Peyer's patch (tissue), 4 donors: ENCODE results near the gene SLC22A23.

Source experiments
- POLR2A ChIP-seq, 2 donors: fragments of 450-650 bp; IDR thresholded peaks; one replicate each; pipeline ENCODE4 v1.5.1; 2017; ENCODE audit warnings: antibody characterized with exemption in 2 of 2, mild to moderate bottlenecking in 2 of 2, moderate library complexity in 2 of 2
- TF ChIP-seq, protein P1 (sequence below), 6 experiments: fragments of 450-650 bp in 4 of 6; fragments of 200-600 bp in 2 of 6; sonication (generic) in 1 of 6; IDR thresholded peaks; one replicate each; pipeline ENCODE4 v1.5.1; 2017 to 2019; ENCODE audit warnings: antibody characterized with exemption in 6 of 6, mild to moderate bottlenecking in 3 of 6, moderate library complexity in 1 of 6

DNA sequence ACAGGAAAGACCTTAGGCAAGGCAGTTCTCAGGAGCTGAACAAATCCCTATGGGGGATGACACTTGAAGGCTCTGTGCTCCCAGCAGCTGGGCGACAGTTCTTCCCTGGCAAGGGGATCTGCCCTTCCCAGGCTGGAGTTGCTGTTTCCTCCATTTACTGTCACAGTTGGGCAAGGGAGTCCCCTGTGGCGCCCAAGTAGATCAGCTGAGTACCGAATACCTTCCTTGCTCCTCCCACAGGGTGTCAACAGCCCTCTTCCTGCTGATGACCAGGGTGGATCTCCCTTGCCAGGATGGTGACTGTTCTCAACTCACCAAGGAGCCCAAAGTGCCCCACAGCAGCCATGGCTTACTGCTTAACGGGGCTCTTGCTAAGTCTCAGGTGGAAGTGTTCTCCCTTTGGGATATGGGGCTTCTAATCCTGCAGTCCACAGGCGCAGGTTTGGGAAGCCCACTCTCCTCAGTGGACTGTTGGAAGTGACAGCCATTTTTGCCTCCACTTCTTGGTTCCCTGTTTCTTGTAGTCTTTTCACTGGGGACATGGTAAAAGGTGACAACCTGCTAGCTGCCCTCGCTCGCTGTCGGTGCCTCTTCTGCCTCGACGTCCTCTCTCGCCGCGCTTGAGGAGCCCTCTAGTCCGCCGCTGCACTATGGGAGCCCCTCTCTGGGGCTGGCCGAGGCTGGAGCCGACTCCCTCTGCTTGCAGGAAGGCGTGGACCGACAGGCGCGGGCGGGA is 203.8 kb downstream of the SLC22A23 start:
- TF ChIP-seq, protein P1, sequence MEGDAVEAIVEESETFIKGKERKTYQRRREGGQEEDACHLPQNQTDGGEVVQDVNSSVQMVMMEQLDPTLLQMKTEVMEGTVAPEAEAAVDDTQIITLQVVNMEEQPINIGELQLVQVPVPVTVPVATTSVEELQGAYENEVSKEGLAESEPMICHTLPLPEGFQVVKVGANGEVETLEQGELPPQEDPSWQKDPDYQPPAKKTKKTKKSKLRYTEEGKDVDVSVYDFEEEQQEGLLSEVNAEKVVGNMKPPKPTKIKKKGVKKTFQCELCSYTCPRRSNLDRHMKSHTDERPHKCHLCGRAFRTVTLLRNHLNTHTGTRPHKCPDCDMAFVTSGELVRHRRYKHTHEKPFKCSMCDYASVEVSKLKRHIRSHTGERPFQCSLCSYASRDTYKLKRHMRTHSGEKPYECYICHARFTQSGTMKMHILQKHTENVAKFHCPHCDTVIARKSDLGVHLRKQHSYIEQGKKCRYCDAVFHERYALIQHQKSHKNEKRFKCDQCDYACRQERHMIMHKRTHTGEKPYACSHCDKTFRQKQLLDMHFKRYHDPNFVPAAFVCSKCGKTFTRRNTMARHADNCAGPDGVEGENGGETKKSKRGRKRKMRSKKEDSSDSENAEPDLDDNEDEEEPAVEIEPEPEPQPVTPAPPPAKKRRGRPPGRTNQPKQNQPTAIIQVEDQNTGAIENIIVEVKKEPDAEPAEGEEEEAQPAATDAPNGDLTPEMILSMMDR (IDR thresholded peaks at IDR 0.05) = no peak
- no peak for TF ChIP-seq POLR2A (IDR thresholded peaks at IDR 0.05)
